ENCODE measurements around the gene NVL. TPM values are rescaled to one million over a fixed set of nuclear protein-coding genes. Genes with fewer than 3 reads are reported as not detected.

Gene NVL
- total and polyA plus RNA-seq, 10 of the 15 experiments (the other 5 are each of a cell fraction or from before 2014, with no cell fraction given) = 20.3 to 49.6 (median 35.2) TPM

GRCh38 chr1:224219612-224220059 lies 110.3 kb downstream of the NVL start (continued):
- TF ChIP-seq IKZF1 (conservative IDR thresholded peaks at IDR 0.05) (no peak), ATF7 (IDR thresholded peaks at IDR 0.05; ENCODE audit: low read depth) (no peak), ATF3 (IDR thresholded peaks at IDR 0.05; ENCODE audit: borderline replicate concordance, extremely low read depth, low read depth, low read length) (no peak), HSF1 (IDR thresholded peaks at IDR 0.05; ENCODE audit: low read depth, low read length) (no peak)

GRCh38 chr1:224219011-224219611 lies 110.9 kb downstream of the NVL start:
- H3K9ac ChIP-seq (ENCODE audit: control insufficient read depth, insufficient read depth, low read length) = no peak overlapping the region
- RAD21 ChIA-PET (ENCODE audit: unreplicated experiment) = no interaction called here

More at GRCh38 chr1:224219011-224219611, 110.9 kb downstream of the NVL start:
- Histone ChIP-seq H3K9me3 (replicated peaks; ENCODE audit: control insufficient read depth, insufficient read depth, low read length) (no peaks in the 10 kb centered on the region), H3K4me3 (no peak overlapping the region), H3K36me3 (ENCODE audit: control insufficient read depth in 2 of 2, insufficient read depth in 2 of 2, low read length in 1 of 2) (no peaks in the 10 kb centered on the region), H3K4me1 (ENCODE audit: control insufficient read depth, insufficient read depth, low read length) (no peaks in the 10 kb centered on the region), H2AFZ (ENCODE audit: control insufficient read depth, low read depth, low read length) (no peak overlapping the region), H3K79me2 (ENCODE audit: control insufficient read depth, insufficient read depth, low read length) (no peaks in the 10 kb centered on the region), H3K27ac (ENCODE audit: control insufficient read depth, insufficient read depth) (no peak overlapping the region), H4K20me1 (ENCODE audit: control insufficient read depth, insufficient read depth) (no peaks in the 10 kb centered on the region), H3K27me3 (replicated peaks in 1 of 2; ENCODE audit: control insufficient read depth in 2 of 2, insufficient read depth in 2 of 2, low read length in 1 of 2) (no peaks in the 10 kb centered on the region), H3K4me2 (ENCODE audit: control insufficient read depth, insufficient read depth) (no peak overlapping the region)
- intact Hi-C loops (cut with micrococcal nuclease; ENCODE audit: unreplicated experiment) (no loop called here), in situ Hi-C loops (cut with MboI) (no loop called here)
- FAIRE-seq (no peak), DNase-seq (ENCODE audit: low read depth, low spot score) (no peak), ATAC-seq (no peak)
- SMC1A ChIA-PET (ENCODE audit: uncharacterized antibody, unreplicated experiment) = interaction anchor here (0.7 kb wide), 1 partner anchor 18 kb away, joined by 4 read pairs; no protein-coding TSS in a partner anchor
- BruUV-seq (replicated peaks) = no TSS peak
- TF ChIP-seq MXI1 (IDR thresholded peaks at IDR 0.05; ENCODE audit: low read depth, low read length) = no peak
- no peak for TF ChIP-seq RB1 (IDR thresholded peaks at IDR 0.05; ENCODE audit: borderline replicate concordance)
- no peak for TF ChIP-seq BACH1 (IDR thresholded peaks at IDR 0.05; ENCODE audit: borderline replicate concordance)
- no peak for TF ChIP-seq PBX3 (IDR thresholded peaks at IDR 0.05; ENCODE audit: insufficient replicate concordance, low read depth, low read length)
- TF ChIP-seq, protein P1, sequence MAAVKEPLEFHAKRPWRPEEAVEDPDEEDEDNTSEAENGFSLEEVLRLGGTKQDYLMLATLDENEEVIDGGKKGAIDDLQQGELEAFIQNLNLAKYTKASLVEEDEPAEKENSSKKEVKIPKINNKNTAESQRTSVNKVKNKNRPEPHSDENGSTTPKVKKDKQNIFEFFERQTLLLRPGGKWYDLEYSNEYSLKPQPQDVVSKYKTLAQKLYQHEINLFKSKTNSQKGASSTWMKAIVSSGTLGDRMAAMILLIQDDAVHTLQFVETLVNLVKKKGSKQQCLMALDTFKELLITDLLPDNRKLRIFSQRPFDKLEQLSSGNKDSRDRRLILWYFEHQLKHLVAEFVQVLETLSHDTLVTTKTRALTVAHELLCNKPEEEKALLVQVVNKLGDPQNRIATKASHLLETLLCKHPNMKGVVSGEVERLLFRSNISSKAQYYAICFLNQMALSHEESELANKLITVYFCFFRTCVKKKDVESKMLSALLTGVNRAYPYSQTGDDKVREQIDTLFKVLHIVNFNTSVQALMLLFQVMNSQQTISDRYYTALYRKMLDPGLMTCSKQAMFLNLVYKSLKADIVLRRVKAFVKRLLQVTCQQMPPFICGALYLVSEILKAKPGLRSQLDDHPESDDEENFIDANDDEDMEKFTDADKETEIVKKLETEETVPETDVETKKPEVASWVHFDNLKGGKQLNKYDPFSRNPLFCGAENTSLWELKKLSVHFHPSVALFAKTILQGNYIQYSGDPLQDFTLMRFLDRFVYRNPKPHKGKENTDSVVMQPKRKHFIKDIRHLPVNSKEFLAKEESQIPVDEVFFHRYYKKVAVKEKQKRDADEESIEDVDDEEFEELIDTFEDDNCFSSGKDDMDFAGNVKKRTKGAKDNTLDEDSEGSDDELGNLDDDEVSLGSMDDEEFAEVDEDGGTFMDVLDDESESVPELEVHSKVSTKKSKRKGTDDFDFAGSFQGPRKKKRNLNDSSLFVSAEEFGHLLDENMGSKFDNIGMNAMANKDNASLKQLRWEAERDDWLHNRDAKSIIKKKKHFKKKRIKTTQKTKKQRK (IDR thresholded peaks at IDR 0.05; ENCODE audit: low read depth, low read length) = no peak
- TF ChIP-seq NFYA (IDR thresholded peaks at IDR 0.05; ENCODE audit: borderline replicate concordance, low read depth, low read length) = no peak
- TF ChIP-seq MLLT1 (IDR thresholded peaks at IDR 0.05) = no peak
- POLR2A ChIA-PET = no interaction called here
- CTCF ChIA-PET = interaction anchor here (0.8 to 1.4 kb wide), 4 partner anchors 13 to 220 kb away, joined by 3 to 6 read pairs (median 4); no protein-coding TSS in a partner anchor
- 53% methylated on average over 5 of the region's 5 CpGs for WGBS (ENCODE audit: insufficient coverage, insufficient replicate concordance, low lambda C conversion rate, missing lambda C conversion rate)
